HepG2 (cell line): ENCODE results near the gene FBXW2. TPM values are rescaled to one million over a fixed set of nuclear protein-coding genes. Genes with fewer than 3 reads are reported as not detected.

Source experiments
- ATAC-seq: fragments of 200-7000 bp; cut with Tn5 transposase; 3 replicates; pipeline ENCODE4 v1.9.1; 2020; ENCODE audit warnings: mild to moderate bottlenecking, moderate library complexity
- BruUV-seq: library from RNA; stranded (reverse); fragments of 400-500 nt; replicated peaks from 2 replicates; lab custom pipeline; 2021; lab: Mats Ljungman, UMichigan
- CTCF ChIA-PET: fragments of 300-600 bp; formaldehyde crosslinking; extraction: SDS; loops from one replicate; lab custom pipeline; 2021; ENCODE audit warnings: low total read pairs, inconsistent platforms, low intra/inter-chr PET ratio; lab: Yijun Ruan, JAX
- POLR2A ChIA-PET: fragments of 350-600 bp; sonication (Branson Sonifier 250); formaldehyde crosslinking; loops from one replicate; lab custom pipeline; 2020; ENCODE audit warnings: antibody characterized with exemption, inconsistent platforms; lab: Yijun Ruan, JAX
- DNase-seq: peaks from one replicate; pipeline ENCODE4 v3.0.0-alpha.2; 2015; ENCODE audit warnings: low spot score
- FAIRE-seq: peaks from 3 replicates; lab custom pipeline; 2011; peaks lifted over from hg19 to GRCh38; lab: Jason Lieb, UNC
- H2AFZ ChIP-seq: one replicate; pipeline ENCODE4 v1.6.1; 2011; ENCODE audit warnings: low read length, inconsistent platforms
- H3K27ac ChIP-seq: fragments of 300-600 bp; 3 replicates; pipeline ENCODE4 v1.8.0; 2011; ENCODE audit warnings: mixed run types, mild to moderate bottlenecking, mixed read lengths, low read length, inconsistent platforms; ENCODE audit not compliant: insufficient read depth; ENCODE audit errors: extremely low read length
- H3K27me3 ChIP-seq, 2 experiments: fragments of 200-600 bp in 1 of 2; 2 replicates in 1 of 2; 3 replicates in 1 of 2; pipeline versions ENCODE4 v1.6.0 to v1.8.0; 2011; ENCODE audit warnings: low read length in 2 of 2, mild to moderate bottlenecking in 2 of 2, moderate library complexity in 2 of 2, inconsistent platforms in 1 of 2; ENCODE audit not compliant: insufficient read depth in 2 of 2, control insufficient read depth in 1 of 2
- H3K36me3 ChIP-seq, 2 experiments: fragments of 200-600 bp in 1 of 2; replicated peaks in 1 of 2; 2 replicates in 1 of 2; 3 replicates in 1 of 2; pipeline versions ENCODE4 v1.5.1 to v1.8.0; 2011; ENCODE audit warnings: low read length in 2 of 2, inconsistent platforms in 1 of 2; ENCODE audit not compliant: insufficient read depth in 2 of 2, control insufficient read depth in 1 of 2
- H3K4me1 ChIP-seq: 2 replicates; pipeline ENCODE4 v1.5.1; 2012; ENCODE audit warnings: low read length, inconsistent platforms; ENCODE audit not compliant: insufficient read depth
- H3K4me2 ChIP-seq: 2 replicates; pipeline ENCODE4 v1.6.0; 2011; ENCODE audit warnings: low read depth, low read length, inconsistent platforms
- H3K4me3 ChIP-seq, 3 experiments: fragments of 200-600 bp in 1 of 3; sonication (generic), shearing (Covaris generic) in 1 of 3; replicated peaks in 1 of 3; 2 replicates each; pipeline ENCODE4 v1.5.1; 2011 to 2016; ENCODE audit warnings: low read length in 3 of 3, inconsistent platforms in 2 of 3, low read depth in 2 of 3, mild to moderate bottlenecking in 2 of 3, control low read depth in 1 of 3, mixed read lengths in 1 of 3; ENCODE audit not compliant: insufficient read depth in 1 of 3
- H3K79me2 ChIP-seq: one replicate; pipeline ENCODE4 v1.6.1; 2011; ENCODE audit warnings: low read length, inconsistent platforms; ENCODE audit not compliant: insufficient read depth
- H3K9ac ChIP-seq: 2 replicates; pipeline ENCODE4 v1.6.0; 2011; ENCODE audit warnings: mild to moderate bottlenecking, low read depth, low read length, inconsistent platforms; ENCODE audit not compliant: insufficient read depth
- H3K9me3 ChIP-seq: 2 replicates; pipeline ENCODE4 v1.5.1; 2012; ENCODE audit warnings: mild to moderate bottlenecking, low read length
- H4K20me1 ChIP-seq: 2 replicates; pipeline ENCODE4 v1.6.0; 2011; ENCODE audit warnings: inconsistent platforms, mild to moderate bottlenecking, low read length, moderate library complexity; ENCODE audit not compliant: insufficient read depth
- ARNTL ChIP-seq: sonication (generic); formaldehyde crosslinking; IDR thresholded peaks from 2 replicates; pipeline ENCODE4 v1.4.0; 2020; ENCODE audit warnings: mild to moderate bottlenecking, missing genetic modification reagents
- CERS6 ChIP-seq: sonication (generic); formaldehyde crosslinking; IDR thresholded peaks from 2 replicates; pipeline ENCODE4 v1.5.0; 2020; ENCODE audit warnings: missing genetic modification reagents
- NAIF1 ChIP-seq: sonication (generic); formaldehyde crosslinking; IDR thresholded peaks from 2 replicates; pipeline ENCODE4 v1.5.0; 2020; ENCODE audit warnings: mild to moderate bottlenecking, missing genetic modification reagents, borderline replicate concordance
- NCOA2 ChIP-seq: sonication (generic); formaldehyde crosslinking; IDR thresholded peaks from 2 replicates; pipeline ENCODE4 v1.8.0; 2022; ENCODE audit warnings: inconsistent platforms
- PHF21A ChIP-seq: sonication (generic); formaldehyde crosslinking; IDR thresholded peaks from 2 replicates; pipeline ENCODE4 v1.5.0; 2020; ENCODE audit warnings: mild to moderate bottlenecking, missing genetic modification reagents
- TBL1XR1 ChIP-seq: fragments of 150-350 bp; IDR thresholded peaks from 2 replicates; pipeline ENCODE4 v1.6.1; 2014; ENCODE audit warnings: borderline replicate concordance, low read length; ENCODE audit not compliant: partially characterized antibody
- ZBTB42 ChIP-seq: sonication (generic); formaldehyde crosslinking; IDR thresholded peaks from 2 replicates; pipeline ENCODE4 v1.5.0; 2020; ENCODE audit warnings: mild to moderate bottlenecking, missing genetic modification reagents
- ZFP36L1 ChIP-seq: sonication (generic); formaldehyde crosslinking; IDR thresholded peaks from 2 replicates; pipeline ENCODE4 v1.8.0; 2022; ENCODE audit warnings: mild to moderate bottlenecking, missing genetic modification reagents, moderate library complexity
- ZGPAT ChIP-seq: IDR thresholded peaks from 2 replicates; pipeline ENCODE4 v1.6.1; 2016; ENCODE audit warnings: mild to moderate bottlenecking
- ZMYM3 ChIP-seq: sonication (generic); formaldehyde crosslinking; IDR thresholded peaks from 2 replicates; pipeline ENCODE4 v1.5.1; 2020; ENCODE audit warnings: mild to moderate bottlenecking, missing genetic modification reagents
- ZNF121 ChIP-seq: sonication (generic); formaldehyde crosslinking; IDR thresholded peaks from 2 replicates; pipeline ENCODE4 v1.5.0; 2020; ENCODE audit warnings: mild to moderate bottlenecking, missing genetic modification reagents
- ZNF280D ChIP-seq: sonication (generic); formaldehyde crosslinking; IDR thresholded peaks from 2 replicates; pipeline ENCODE4 v1.5.1; 2020; ENCODE audit warnings: mild to moderate bottlenecking, missing genetic modification reagents
- ZNF552 ChIP-seq: sonication (generic); formaldehyde crosslinking; IDR thresholded peaks from 2 replicates; pipeline ENCODE4 v1.9.0; 2022; ENCODE audit warnings: missing genetic modification reagents, mild to moderate bottlenecking, borderline replicate concordance
- ZNF652 ChIP-seq: IDR thresholded peaks from 2 replicates; pipeline ENCODE4 v1.6.1; 2016; ENCODE audit warnings: low read depth, borderline replicate concordance
- ZNF770 ChIP-seq: sonication (generic); formaldehyde crosslinking; IDR thresholded peaks from 2 replicates; pipeline ENCODE4 v1.5.0; 2020; ENCODE audit warnings: mild to moderate bottlenecking, missing genetic modification reagents
- WGBS: methylation state at CpG from one replicate; pipeline ENCODE4 v1.1.6; 2017; ENCODE audit warnings: low lambda C conversion rate; 5-methylcytosine and 5-hydroxymethylcytosine counted together
- in situ Hi-C: cut with HindIII; loops from 2 replicates; pipeline ENCODE4 v1.10.0; 2017; ENCODE audit warnings: low pct_unique_long_range_greater_than_20kb; ENCODE audit not compliant: extremely low pct_ligation_motif_present
- intact Hi-C: fragments of 100-400 bp; cut with micrococcal nuclease; formaldehyde crosslinking; loops from one replicate; pipeline ENCODE4 v1.10.0; 2022; ENCODE audit not compliant: unreplicated experiment
- polyA plus RNA-seq, 8 experiments: library from polyadenylated mRNA; depleted of rRNA in 3 of 8; stranded (reverse) in 7 of 8; unstranded in 1 of 8; fragments of >200 nt; fragmentation: Illumina TruSeq in 4 of 8; extraction: Trizol in 4 of 8; gene quantifications; 2 replicates each; pipeline versions ENCODE4 v1.2.1 to v1.2.3, GENCODE V29; 2011 to 2016; ENCODE audit warnings: low read depth in 4 of 8, missing spikeins in 1 of 8, mixed read lengths in 1 of 8; ENCODE audit not compliant: insufficient read depth in 1 of 8
- total RNA-seq, 5 experiments: library from RNA; depleted of rRNA; stranded (reverse); fragments of >200 nt; fragmentation: Illumina TruSeq; extraction: Trizol; gene quantifications; 2 replicates each; pipeline ENCODE4 v1.2.3, GENCODE V29; 2016; ENCODE audit warnings: low read depth in 1 of 5

Gene FBXW2
- total and polyA plus RNA-seq, 2 of the 13 experiments (the other 11 are each of a cell fraction or from before 2014, with no cell fraction given): 35.4 to 43.1 TPM

GRCh38 chr9:120711841-120712538, 81.2 kb downstream of the FBXW2 start:
- Histone ChIP-seq H3K9me3 (no peaks in the 10 kb centered on the region), H3K27me3 (no peaks in the 10 kb centered on the region), H2AFZ (peak overlapping the region; percentile 44), H4K20me1 (no peaks in the 10 kb centered on the region), H3K36me3 (no peaks in the 10 kb centered on the region), H3K4me3 (peak overlapping the region; percentile 79 to 89 (median 85); a peak in 5 of 6 replicates), H3K4me1 (peaks cover 77% of the 10 kb centered on the region), H3K27ac (peak overlapping the region; percentile 64), H3K9ac (peak overlapping the region; percentile 60; the same call in 1 of the 2 replicates), H3K4me2 (peak overlapping the region; percentile 95), H3K79me2 (peaks cover 34% of the 10 kb centered on the region)
- DNase-seq (no peak), ATAC-seq (no peak), FAIRE-seq (no peak)
- in situ Hi-C loops (loop anchor here (5.0 kb wide), 1 partner anchor 75 kb away; no protein-coding TSS in a partner anchor), intact Hi-C loops (loop anchor here (2.0 kb wide), 1 partner anchor 93 kb away; no protein-coding TSS in a partner anchor)
- BruUV-seq: no TSS peak
- whole genome bisulfite sequencing: 33% methylated on average over 5 of the region's 5 CpGs
- POLR2A ChIA-PET: interaction anchor here (0.7 to 4.3 kb wide), 5 partner anchors 8 to 141 kb away, joined by 3 to 37 read pairs (median 4); partner anchors contain the start of gene FBXW2
- CTCF ChIA-PET: no interaction called here
- TF ChIP-seq ZNF552 (CRISPR knock-in tag) (no peak), NAIF1 (peak; percentile 19; the same call in 1 of the 2 replicates), ZNF280D (peak; percentile 24; the same call in 1 of the 2 replicates), ZFP36L1 (no peak), TBL1XR1 (no peak), ZBTB42 (CRISPR knock-in tag) (0 out of 2 replicates have a peak, but pooled peaks have one; percentile 58), ZNF770 (CRISPR knock-in tag) (peak; percentile 84), ZNF652 (CRISPR knock-in tag) (0 out of 2 replicates have a peak, but pooled peaks have one; percentile 9), ARNTL (CRISPR knock-in tag) (no peak), NCOA2 (CRISPR knock-in tag) (0 out of 2 replicates have a peak, but pooled peaks have one; percentile 10), PHF21A (CRISPR knock-in tag) (peak; percentile 26; the same call in 1 of the 2 replicates), ZMYM3 (CRISPR knock-in tag) (peak; percentile 59; the same call in 1 of the 2 replicates), ZNF121 (CRISPR knock-in tag) (peak; percentile 96), ZGPAT (CRISPR knock-in tag) (0 out of 2 replicates have a peak, but pooled peaks have one; percentile 22), CERS6 (CRISPR knock-in tag) (no peak)
